Skeletal muscle tissue (tissue), 4 donors: ENCODE results near the gene COL5A2. TPM values are rescaled to one million over a fixed set of nuclear protein-coding genes. Genes with fewer than 3 reads are reported as not detected.

Experiments
- H3K27ac ChIP-seq: one replicate; pipeline ENCODE4 v1.7.0; 2013; ENCODE audit warnings: mild to moderate bottlenecking, low read depth, low read length, inconsistent platforms
- H3K27me3 ChIP-seq, 3 donors: one replicate each; pipeline ENCODE4 v1.7.0; 2013; ENCODE audit warnings: low read length in 3 of 3; ENCODE audit not compliant: control insufficient read depth in 3 of 3, insufficient read depth in 3 of 3
- H3K36me3 ChIP-seq, 3 donors: one replicate each; pipeline ENCODE4 v1.7.0; 2013; ENCODE audit warnings: low read length in 3 of 3; ENCODE audit not compliant: control insufficient read depth in 3 of 3, insufficient read depth in 3 of 3
- H3K4me1 ChIP-seq, 3 donors: one replicate each; pipeline ENCODE4 v1.7.0; 2013; ENCODE audit warnings: low read length in 3 of 3, mild to moderate bottlenecking in 3 of 3; ENCODE audit not compliant: control insufficient read depth in 3 of 3, insufficient read depth in 3 of 3
- H3K4me3 ChIP-seq, 3 donors: one replicate each; pipeline ENCODE4 v1.7.0; 2013; ENCODE audit warnings: low read length in 3 of 3
- H3K9ac ChIP-seq, 3 donors: one replicate each; pipeline ENCODE4 v1.7.0; 2013; ENCODE audit warnings: low read length in 3 of 3, mild to moderate bottlenecking in 3 of 3, moderate library complexity in 2 of 3, low read depth in 1 of 3
- H3K9me3 ChIP-seq, 3 donors: one replicate each; pipeline ENCODE4 v1.7.0; 2013; ENCODE audit warnings: low read length in 3 of 3; ENCODE audit not compliant: control insufficient read depth in 3 of 3
- total RNA-seq: library from RNA; depleted of rRNA; stranded (reverse); fragments of >200 nt; gene quantifications from one replicate; pipeline ENCODE4 v1.2.3, GENCODE V29; 2014
- donor health status: Osteomylitis.

COL5A2 gene
- total RNA-seq, 1 donor from 2014 or later: 404 TPM

DNA sequence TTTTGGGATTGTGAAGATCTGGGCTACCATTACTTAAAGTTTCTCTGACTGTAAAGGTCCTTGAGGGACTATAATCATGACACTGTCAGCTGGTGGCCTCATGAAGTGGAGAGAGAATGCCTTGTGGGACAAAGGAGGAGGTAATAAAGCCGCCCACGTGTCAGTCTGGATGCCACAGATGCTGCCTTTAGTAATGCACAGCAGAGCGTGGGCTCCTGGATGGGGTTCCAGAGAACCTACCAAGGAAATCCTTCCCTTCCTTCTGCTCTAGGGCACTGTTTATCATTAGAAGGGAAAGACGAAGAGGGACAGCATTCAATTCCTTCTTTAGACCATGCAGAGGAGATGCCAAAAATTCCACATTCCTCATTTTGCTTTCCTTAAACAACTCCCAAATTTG lies 63.5 kb downstream of the COL5A2 start:
- H3K27me3 ChIP-seq: no peaks in the 10 kb centered on the region
- H3K4me1 ChIP-seq: no peaks in the 10 kb centered on the region
- no peaks in the 10 kb centered on the region for H3K9me3 ChIP-seq
- H3K4me3 ChIP-seq: no peak overlapping the region
- no peak overlapping the region for H3K9ac ChIP-seq
- peak overlapping the region; percentile 17 for H3K27ac ChIP-seq
- no peaks in the 10 kb centered on the region for H3K36me3 ChIP-seq

GRCh38 chr2:189115126-189115525 lies 64.4 kb downstream of the COL5A2 start:
- H3K36me3 ChIP-seq: no peaks in the 10 kb centered on the region
- no peaks in the 10 kb centered on the region for H3K27me3 ChIP-seq
- no peak overlapping the region for H3K27ac ChIP-seq
- H3K9ac ChIP-seq: peak overlapping the region in 1 of 3 donors; percentile 16
- no peaks in the 10 kb centered on the region for H3K4me1 ChIP-seq
- H3K4me3 ChIP-seq: no peak overlapping the region
- H3K9me3 ChIP-seq: no peaks in the 10 kb centered on the region

- H3K27me3 ChIP-seq: no peaks in the 10 kb centered on the region
- no peaks in the 10 kb centered on the region for H3K4me1 ChIP-seq
- H3K9me3 ChIP-seq: no peaks in the 10 kb centered on the region
- no peak overlapping the region for H3K4me3 ChIP-seq
- no peaks in the 10 kb centered on the region for H3K36me3 ChIP-seq
- no peak overlapping the region for H3K9ac ChIP-seq
- H3K27ac ChIP-seq: no peak overlapping the region
Observed at GRCh38 chr2:189113963-189114362, 65.6 kb downstream of the COL5A2 start.

DNA sequence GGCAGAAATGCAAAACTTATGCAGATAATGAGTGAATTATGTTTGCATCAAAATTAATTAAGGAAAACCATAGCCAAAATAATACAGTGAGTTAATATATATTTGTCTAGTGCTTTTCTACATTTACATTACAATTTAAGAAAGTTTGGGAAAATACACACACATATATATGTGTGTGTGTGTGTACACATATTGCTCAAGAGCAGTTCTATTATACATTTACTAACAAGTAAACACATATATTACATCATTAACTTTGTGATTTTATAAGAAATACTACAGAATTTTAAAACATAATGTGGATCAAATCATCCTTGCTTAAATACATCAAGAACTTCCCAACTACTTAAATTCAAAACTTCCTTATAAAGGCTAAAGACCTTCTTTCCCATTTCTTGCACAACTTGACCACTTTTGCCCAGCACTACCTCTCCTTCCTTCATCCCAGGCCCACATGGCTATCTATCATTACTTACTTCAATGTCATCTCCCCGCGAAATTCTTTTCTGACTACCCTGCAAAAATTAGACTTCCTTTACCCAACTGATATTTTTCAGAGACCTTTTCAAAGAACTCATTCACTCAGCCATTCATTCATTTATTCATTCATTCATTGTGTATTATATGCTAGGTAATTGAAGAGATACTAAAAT lies 68.4 kb downstream of the COL5A2 start:
- no peaks in the 10 kb centered on the region for H3K36me3 ChIP-seq
- H3K9me3 ChIP-seq: no peaks in the 10 kb centered on the region
- no peaks in the 10 kb centered on the region for H3K27me3 ChIP-seq
- no peak overlapping the region for H3K27ac ChIP-seq
- H3K9ac ChIP-seq: no peak overlapping the region
- no peaks in the 10 kb centered on the region for H3K4me1 ChIP-seq
- no peak overlapping the region for H3K4me3 ChIP-seq

DNA sequence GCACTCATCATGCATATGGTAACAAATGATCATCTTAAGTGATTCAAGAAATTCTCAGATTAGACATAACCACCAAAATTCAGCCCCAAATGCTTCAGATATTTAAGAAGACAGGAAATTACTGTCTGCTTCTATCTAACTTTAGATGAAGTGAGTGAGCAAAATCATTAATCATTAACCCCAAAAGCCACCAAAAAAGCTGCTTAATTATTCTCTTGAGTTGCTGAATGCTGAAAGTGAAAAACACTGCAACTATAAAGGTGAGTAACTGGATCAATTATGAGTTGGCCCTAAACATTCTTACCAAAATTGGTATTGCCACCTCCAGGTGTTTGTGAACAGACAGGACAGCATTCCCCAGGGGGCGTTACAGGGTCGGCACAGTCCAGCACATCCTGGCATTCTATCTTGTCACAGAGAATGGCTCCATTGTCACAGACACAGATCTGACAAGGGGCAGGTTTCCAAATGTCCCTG lies 69.6 kb downstream of the COL5A2 start:
- no peaks in the 10 kb centered on the region for H3K27me3 ChIP-seq
- H3K36me3 ChIP-seq: no peaks in the 10 kb centered on the region
- H3K4me3 ChIP-seq: no peak overlapping the region
- H3K4me1 ChIP-seq: no peaks in the 10 kb centered on the region
- H3K27ac ChIP-seq: no peak overlapping the region
- H3K9me3 ChIP-seq: no peaks in the 10 kb centered on the region
- no peak overlapping the region for H3K9ac ChIP-seq

DNA sequence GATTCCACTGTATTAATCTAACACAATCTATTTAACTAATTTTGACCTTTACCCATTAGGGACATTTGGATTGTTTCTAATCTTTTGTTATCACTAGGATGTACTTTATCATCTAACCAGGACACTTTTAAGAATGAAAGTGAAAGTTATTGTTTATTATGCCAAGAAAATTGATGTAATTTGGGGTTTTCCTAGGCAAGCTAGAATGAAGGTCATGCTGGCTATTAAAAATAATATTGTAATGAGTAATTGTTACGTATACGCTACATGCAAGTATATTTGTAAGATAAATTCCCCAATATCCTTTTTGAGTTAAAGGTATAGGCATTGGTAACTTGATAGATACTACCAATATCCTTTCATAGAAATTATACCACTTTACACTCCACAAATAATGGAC lies 74.6 kb downstream of the COL5A2 start:
- Histone ChIP-seq H3K9ac (no peak overlapping the region), H3K9me3 (no peaks in the 10 kb centered on the region), H3K36me3 (peaks cover 0 to 2% (median 0%) of the 10 kb centered on the region in 3 donors), H3K27me3 (no peaks in the 10 kb centered on the region), H3K4me1 (no peaks in the 10 kb centered on the region), H3K27ac (no peak overlapping the region), H3K4me3 (no peak overlapping the region)

- no peaks in the 10 kb centered on the region for H3K27me3 ChIP-seq
- H3K36me3 ChIP-seq: peaks cover 0 to 2% (median 0%) of the 10 kb centered on the region in 3 donors
- no peak overlapping the region for H3K4me3 ChIP-seq
- H3K9ac ChIP-seq: no peak overlapping the region
- H3K9me3 ChIP-seq: no peaks in the 10 kb centered on the region
- H3K4me1 ChIP-seq: no peaks in the 10 kb centered on the region
- H3K27ac ChIP-seq: no peak overlapping the region
Observed at GRCh38 chr2:189102735-189103134, 76.8 kb downstream of the COL5A2 start.

DNA sequence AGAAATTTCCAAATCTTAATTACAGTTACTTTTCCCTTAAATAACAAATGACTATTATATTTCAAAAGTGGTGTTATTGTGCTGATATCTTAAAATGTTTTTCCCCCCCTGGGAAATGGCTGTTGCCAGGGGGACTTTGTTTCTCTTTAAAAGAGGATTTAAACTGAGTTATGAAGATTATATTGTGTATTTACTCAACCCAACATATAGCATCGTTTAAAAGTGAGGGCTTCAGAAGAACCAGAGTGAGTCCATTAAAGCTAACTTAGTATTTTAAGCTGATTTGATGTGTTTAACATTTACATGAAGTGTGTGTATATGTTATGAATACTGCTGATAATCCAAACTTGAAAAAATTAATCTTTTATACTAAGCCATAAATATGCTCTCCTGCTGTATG lies 81.6 kb downstream of the COL5A2 start:
- peaks cover 0 to 6% (median 5%) of the 10 kb centered on the region in 3 donors for H3K4me1 ChIP-seq
- H3K27ac ChIP-seq: no peak overlapping the region
- no peak overlapping the region for H3K4me3 ChIP-seq
- H3K36me3 ChIP-seq: peaks cover 0 to 2% (median 0%) of the 10 kb centered on the region in 3 donors
- no peak overlapping the region for H3K9ac ChIP-seq
- no peaks in the 10 kb centered on the region for H3K27me3 ChIP-seq
- no peaks in the 10 kb centered on the region for H3K9me3 ChIP-seq

- Histone ChIP-seq H3K4me3 (no peak overlapping the region), H3K9me3 (no peaks in the 10 kb centered on the region), H3K27ac (no peak overlapping the region), H3K4me1 (peaks cover 3 to 13% (median 5%) of the 10 kb centered on the region in 3 donors), H3K27me3 (no peaks in the 10 kb centered on the region), H3K36me3 (no peaks in the 10 kb centered on the region), H3K9ac (no peak overlapping the region)
Observed at GRCh38 chr2:189096769-189097447, 82.7 kb downstream of the COL5A2 start.

GRCh38 chr2:189095101-189095500 lies 84.5 kb downstream of the COL5A2 start:
- H3K4me1 ChIP-seq: peaks cover 3 to 13% (median 5%) of the 10 kb centered on the region in 3 donors
- no peak overlapping the region for H3K27ac ChIP-seq
- H3K36me3 ChIP-seq: peaks cover 0 to under 1% (median 0%) of the 10 kb centered on the region in 3 donors
- no peaks in the 10 kb centered on the region for H3K9me3 ChIP-seq
- H3K9ac ChIP-seq: no peak overlapping the region
- H3K27me3 ChIP-seq: no peaks in the 10 kb centered on the region
- no peak overlapping the region for H3K4me3 ChIP-seq
